GM12864 (cell line): ENCODE measurements around the gene JARID2.
"Not testable (repeated sequence)": the region's sequence is repeated elsewhere in the genome, so short reads cannot be mapped to it uniquely, and the experiment has no call there.

ENCODE experiments used
- DNase-seq: peaks from one replicate; pipeline ENCODE4 v3.0.0-alpha.2; 2011; ENCODE audit warnings: low read depth
- H3K4me3 ChIP-seq: 2 replicates; pipeline ENCODE4 v1.5.1; 2011; ENCODE audit warnings: mild to moderate bottlenecking, low read depth, low read length, control low read depth
- TF ChIP-seq, protein P1 (sequence below): IDR thresholded peaks from 2 replicates; pipeline ENCODE4 v1.5.1; 2011; ENCODE audit warnings: low read depth, mild to moderate bottlenecking, moderate library complexity, low read length, control low read depth, inconsistent platforms; ENCODE audit errors: missing control alignments

JARID2 gene

DNA sequence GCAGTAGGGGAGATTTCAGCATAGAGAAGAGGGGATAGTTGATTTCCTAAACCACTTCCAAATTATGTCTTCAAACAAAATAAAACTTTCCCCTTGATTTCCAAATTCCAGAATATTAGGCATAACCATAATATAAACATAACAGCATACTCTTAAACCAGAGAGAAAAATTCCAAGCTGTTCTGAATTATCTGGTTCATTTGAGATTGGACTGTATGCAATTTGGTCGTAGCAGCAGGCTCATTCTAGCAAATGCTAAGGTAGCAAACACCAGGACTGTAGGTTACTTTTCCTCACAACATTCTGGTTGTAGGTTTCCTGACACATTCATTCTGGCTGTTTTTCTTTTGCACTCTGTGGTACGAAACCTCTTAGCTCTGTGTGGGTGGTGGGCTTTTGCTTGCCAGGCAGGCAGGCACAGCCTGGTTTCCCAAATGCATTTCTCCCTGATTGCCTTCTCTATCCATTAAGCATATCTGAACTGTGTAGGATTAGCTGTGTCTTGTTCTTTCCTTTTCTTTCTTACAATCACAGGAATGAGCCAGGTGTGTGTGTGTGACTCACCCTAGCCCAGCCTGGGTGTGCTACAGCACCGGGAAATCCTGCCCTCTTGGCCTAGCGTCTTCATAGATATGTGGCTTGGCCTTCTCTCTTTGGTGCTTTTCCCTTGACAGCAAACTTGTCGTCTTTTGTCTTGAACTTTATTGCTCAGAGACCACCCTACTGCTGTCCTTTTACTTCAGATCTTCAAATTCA, 77.1 kb downstream of the JARID2 start:
- TF ChIP-seq, protein P1, sequence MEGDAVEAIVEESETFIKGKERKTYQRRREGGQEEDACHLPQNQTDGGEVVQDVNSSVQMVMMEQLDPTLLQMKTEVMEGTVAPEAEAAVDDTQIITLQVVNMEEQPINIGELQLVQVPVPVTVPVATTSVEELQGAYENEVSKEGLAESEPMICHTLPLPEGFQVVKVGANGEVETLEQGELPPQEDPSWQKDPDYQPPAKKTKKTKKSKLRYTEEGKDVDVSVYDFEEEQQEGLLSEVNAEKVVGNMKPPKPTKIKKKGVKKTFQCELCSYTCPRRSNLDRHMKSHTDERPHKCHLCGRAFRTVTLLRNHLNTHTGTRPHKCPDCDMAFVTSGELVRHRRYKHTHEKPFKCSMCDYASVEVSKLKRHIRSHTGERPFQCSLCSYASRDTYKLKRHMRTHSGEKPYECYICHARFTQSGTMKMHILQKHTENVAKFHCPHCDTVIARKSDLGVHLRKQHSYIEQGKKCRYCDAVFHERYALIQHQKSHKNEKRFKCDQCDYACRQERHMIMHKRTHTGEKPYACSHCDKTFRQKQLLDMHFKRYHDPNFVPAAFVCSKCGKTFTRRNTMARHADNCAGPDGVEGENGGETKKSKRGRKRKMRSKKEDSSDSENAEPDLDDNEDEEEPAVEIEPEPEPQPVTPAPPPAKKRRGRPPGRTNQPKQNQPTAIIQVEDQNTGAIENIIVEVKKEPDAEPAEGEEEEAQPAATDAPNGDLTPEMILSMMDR: no peak
- H3K4me3 ChIP-seq: no peak overlapping the region
- no peak for DNase-seq

DNA sequence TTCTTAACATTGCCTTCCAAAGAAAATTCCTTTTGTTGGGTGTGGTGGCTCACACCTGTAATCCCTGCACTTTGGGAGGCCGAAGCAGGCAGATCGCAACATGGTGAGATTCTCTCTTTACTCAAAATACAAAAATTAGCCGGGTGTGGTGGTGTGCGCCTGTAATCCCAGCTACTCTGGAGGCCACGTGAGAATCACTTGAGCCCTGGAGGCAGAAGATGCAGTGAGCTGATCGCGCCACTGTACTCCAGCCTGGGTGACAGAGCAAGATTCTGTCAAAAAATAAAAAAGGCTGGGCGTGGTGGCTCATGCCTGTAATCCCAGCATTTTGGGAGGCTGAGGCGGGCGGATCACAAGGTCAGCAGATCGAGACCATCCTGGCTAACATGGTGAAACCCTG, 77.7 kb downstream of the JARID2 start:
- not testable (repeated sequence) for DNase-seq, H3K4me3 ChIP-seq

DNA sequence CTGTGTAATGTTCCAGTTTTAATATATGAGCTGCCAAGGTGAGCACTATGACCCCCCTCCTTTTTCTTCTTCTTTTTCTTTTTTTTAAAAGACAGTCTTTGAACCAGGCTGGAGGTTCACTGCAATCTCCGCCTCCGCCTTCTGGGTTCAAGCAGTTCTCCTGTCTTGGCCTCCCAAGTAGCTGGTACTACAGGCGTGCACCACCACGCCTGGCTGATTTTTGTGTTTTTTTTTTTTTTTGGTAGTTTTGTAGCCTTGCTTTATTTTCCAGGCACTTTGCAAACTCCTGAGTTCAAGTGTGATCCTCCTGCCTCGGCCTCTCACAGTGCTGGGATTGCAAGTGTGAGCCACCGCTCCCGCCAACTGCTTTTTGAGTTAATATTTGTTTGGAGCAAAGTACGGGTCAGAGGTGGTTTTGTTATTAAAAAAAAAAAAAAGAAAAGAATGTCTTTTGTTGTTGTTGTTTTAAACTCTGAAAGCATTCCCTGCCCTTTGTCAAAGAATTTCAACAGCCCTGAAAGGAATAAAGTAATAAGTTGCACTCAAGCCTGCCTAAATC, 78.6 kb downstream of the JARID2 start:
- TF ChIP-seq, protein P1: no peak
- no peak overlapping the region for H3K4me3 ChIP-seq
- DNase-seq: no peak

DNA sequence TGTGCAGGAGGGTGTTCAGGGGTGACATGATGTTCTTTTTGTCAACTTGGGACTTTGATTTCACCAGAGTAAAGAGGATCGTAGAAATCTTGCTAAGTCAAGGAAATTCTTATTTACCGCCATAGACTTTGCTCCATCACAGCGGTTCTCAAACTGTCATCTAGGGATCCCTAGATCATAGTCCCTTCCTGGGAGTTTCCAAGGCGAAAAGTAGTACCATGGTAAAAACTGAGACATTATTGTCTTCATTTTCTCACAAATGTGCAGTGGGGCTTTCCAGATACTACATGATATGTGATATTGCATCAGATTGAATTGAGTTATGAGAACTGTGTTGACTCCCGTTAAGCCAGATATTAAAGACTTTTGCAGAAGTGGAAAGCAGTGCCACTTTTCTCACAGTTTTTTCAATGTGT, 79.7 kb downstream of the JARID2 start:
- TF ChIP-seq, protein P1: no peak

DNA sequence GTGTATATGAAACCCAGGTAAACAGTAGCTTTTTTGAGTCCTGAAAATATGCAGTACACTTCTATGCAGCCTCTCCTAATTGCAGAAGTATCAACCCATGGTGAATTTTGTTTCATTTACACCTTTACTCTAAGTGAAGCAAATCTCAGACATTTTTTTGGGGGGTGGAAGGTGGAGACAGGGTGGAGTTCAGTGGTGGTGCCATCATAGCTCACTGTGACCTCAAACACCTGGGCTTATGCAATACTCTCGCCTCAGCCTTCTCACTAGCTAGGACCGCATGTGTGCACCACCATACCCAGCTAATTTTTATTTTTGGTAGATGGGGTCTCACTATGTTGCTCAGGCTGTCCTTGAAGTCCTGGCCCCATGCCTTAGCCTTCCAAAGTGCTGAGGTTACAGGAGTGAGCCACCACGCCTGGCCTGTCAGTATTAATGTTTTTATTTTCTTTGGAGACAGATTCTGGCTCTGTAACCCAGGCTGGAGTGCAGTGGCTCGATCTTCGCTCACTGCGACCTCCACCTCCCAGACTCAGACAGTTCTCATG, 80.3 kb downstream of the JARID2 start:
- no peak overlapping the region for H3K4me3 ChIP-seq
- TF ChIP-seq, protein P1: no peak
- no peak for DNase-seq

More for the DNA sequence above, 79.7 kb downstream of the JARID2 start:
- DNase-seq: no peak
- no peak overlapping the region; the same call in 1 of the 2 replicates for H3K4me3 ChIP-seq

DNA sequence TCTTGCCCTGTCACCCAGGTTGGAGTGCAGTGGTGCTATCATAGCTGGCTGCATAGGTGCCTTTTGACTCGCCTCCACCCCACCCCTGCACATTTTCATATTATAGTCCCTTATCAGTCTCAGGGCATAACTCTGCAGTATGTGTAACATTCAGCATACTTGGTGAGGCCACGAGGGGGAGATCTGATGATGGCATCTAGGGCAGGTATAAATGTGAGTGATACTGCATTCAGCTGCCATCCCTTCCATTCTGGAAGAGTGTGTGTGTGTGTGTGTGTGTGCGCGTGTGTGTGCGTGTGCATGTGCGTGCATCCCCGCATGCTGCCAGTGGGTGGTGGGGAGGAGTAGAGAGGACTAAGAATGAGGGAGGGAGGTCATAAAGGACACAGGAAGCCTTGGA, 81.4 kb downstream of the JARID2 start:
- DNase-seq: no peak
- H3K4me3 ChIP-seq: no peak overlapping the region
- TF ChIP-seq, protein P1: peak; percentile 45

DNA sequence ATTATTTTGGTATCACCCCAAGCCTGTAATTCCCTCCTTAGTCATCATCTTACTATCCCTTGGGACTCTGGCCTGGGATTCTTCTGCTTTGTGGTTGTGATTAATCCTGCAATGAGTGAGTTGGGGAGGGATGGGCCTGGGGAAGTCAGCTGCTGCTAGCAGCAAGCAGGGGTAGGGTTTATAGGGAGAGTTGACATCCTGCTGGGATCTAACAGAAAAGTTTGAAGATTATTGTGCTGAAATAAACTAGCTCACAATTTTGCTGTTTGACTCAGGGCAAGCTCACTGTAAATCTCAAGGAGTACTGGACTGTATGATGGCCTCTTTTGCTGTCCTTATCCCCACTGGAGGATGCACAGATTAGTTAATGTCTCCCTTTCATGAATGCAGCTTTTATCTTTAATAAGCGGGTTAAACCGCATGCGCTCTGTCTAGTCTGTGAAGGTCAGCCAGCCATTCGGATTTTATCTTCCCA, 83.4 kb downstream of the JARID2 start:
- H3K4me3 ChIP-seq: no peak overlapping the region
- DNase-seq: no peak
- TF ChIP-seq, protein P1: no peak
